ENCODE results near the gene CNTNAP2. TPM values are rescaled to one million over a fixed set of nuclear protein-coding genes. Genes with fewer than 3 reads are reported as not detected.

The CNTNAP2 gene
- total RNA-seq, 6 experiments from 2014 or later, result 1.8 to 8.1 (median 3.9) TPM

GRCh38 chr7:146639291-146639690, 522.7 kb downstream of the CNTNAP2 start:
- ATAC-seq (no peak), DNase-seq (no peak)
- TF ChIP-seq POLR2A (IDR thresholded peaks at IDR 0.05) (no peak), CTCF (IDR thresholded peaks at IDR 0.05) (no peak)
- Histone ChIP-seq H3K4me1 (no peaks in the 10 kb centered on the region), H3K27me3 (no peaks in the 10 kb centered on the region), H3K9me3 (no peaks in the 10 kb centered on the region), H3K36me3 (no peaks in the 10 kb centered on the region), H3K4me3 (no peak overlapping the region), H3K27ac (no peak overlapping the region)
- intact Hi-C loops (cut with DNase I), result no loop called here
- 70% methylated on average over 3 of the region's 3 CpGs for WGBS (ENCODE audit: insufficient coverage, low coverage, low lambda C conversion rate, missing lambda C conversion rate)

- Histone ChIP-seq H3K9me3 (no peaks in the 10 kb centered on the region), H3K27me3 (no peaks in the 10 kb centered on the region), H3K4me1 (no peaks in the 10 kb centered on the region), H3K36me3 (no peaks in the 10 kb centered on the region), H3K4me3 (no peak overlapping the region), H3K27ac (no peak overlapping the region)
- DNase-seq, result no peak
- ATAC-seq, result no peak
- intact Hi-C loops (cut with DNase I), result no loop called here
- WGBS (ENCODE audit: insufficient coverage, low coverage, low lambda C conversion rate, missing lambda C conversion rate), result 38% methylated on average over 1 of the region's 1 CpG
- no peak for TF ChIP-seq POLR2A (IDR thresholded peaks at IDR 0.05)
- no peak for TF ChIP-seq CTCF (IDR thresholded peaks at IDR 0.05)
These were observed 524.9 kb downstream of the CNTNAP2 start for GRCh38 chr7:146641491-146641890.

- no peaks in the 10 kb centered on the region for H3K4me1 ChIP-seq
- no peaks in the 10 kb centered on the region for H3K27me3 ChIP-seq
- TF ChIP-seq POLR2A (IDR thresholded peaks at IDR 0.05), result no peak
- no peak for TF ChIP-seq CTCF (IDR thresholded peaks at IDR 0.05)
- intact Hi-C loops (cut with DNase I), result no loop called here
- ATAC-seq (no peak), DNase-seq (no peak)
- H3K27ac ChIP-seq, result no peak overlapping the region
- H3K9me3 ChIP-seq, result no peaks in the 10 kb centered on the region
- WGBS (ENCODE audit: insufficient coverage, low coverage, low lambda C conversion rate, missing lambda C conversion rate), result 35% methylated on average over 3 of the region's 3 CpGs
- H3K36me3 ChIP-seq, result no peaks in the 10 kb centered on the region
- H3K4me3 ChIP-seq, result no peak overlapping the region
These were observed 528.9 kb downstream of the CNTNAP2 start for GRCh38 chr7:146645383-146645976.

GRCh38 chr7:146647445-146647844, 530.8 kb downstream of the CNTNAP2 start:
- H3K4me3 ChIP-seq, result no peak overlapping the region
- no peaks in the 10 kb centered on the region for H3K27me3 ChIP-seq
- DNase-seq, result no peak
- ATAC-seq, result no peak
- no peaks in the 10 kb centered on the region for H3K9me3 ChIP-seq
- intact Hi-C loops (cut with DNase I), result no loop called here
- TF ChIP-seq CTCF (IDR thresholded peaks at IDR 0.05) (no peak), POLR2A (IDR thresholded peaks at IDR 0.05) (no peak)
- no peaks in the 10 kb centered on the region for H3K36me3 ChIP-seq
- no peak overlapping the region for H3K27ac ChIP-seq
- 23% methylated on average over 2 of the region's 2 CpGs for WGBS (ENCODE audit: insufficient coverage, low coverage, low lambda C conversion rate, missing lambda C conversion rate)
- no peaks in the 10 kb centered on the region for H3K4me1 ChIP-seq

GRCh38 chr7:146652176-146652575, 535.6 kb downstream of the CNTNAP2 start:
- no peaks in the 10 kb centered on the region for H3K4me1 ChIP-seq
- DNase-seq (no peak), ATAC-seq (no peak)
- intact Hi-C loops (cut with DNase I), result no loop called here
- no peak overlapping the region for H3K4me3 ChIP-seq
- H3K9me3 ChIP-seq, result no peaks in the 10 kb centered on the region
- no peak overlapping the region for H3K27ac ChIP-seq
- TF ChIP-seq CTCF (IDR thresholded peaks at IDR 0.05), result no peak
- 26% methylated on average over 2 of the region's 2 CpGs for WGBS (ENCODE audit: insufficient coverage, low coverage, low lambda C conversion rate, missing lambda C conversion rate)
- H3K27me3 ChIP-seq, result no peaks in the 10 kb centered on the region
- H3K36me3 ChIP-seq, result no peaks in the 10 kb centered on the region
